NCI-H187 treated with DMSO at 0.1 percent for 48 hours (cell line): ENCODE data around the gene NOVA2.

ENCODE experiments used
- DNase-seq: peaks from one replicate; lab custom pipeline; 2025; lab: John Stamatoyannopoulos, UW

NOVA2 gene, protein sequence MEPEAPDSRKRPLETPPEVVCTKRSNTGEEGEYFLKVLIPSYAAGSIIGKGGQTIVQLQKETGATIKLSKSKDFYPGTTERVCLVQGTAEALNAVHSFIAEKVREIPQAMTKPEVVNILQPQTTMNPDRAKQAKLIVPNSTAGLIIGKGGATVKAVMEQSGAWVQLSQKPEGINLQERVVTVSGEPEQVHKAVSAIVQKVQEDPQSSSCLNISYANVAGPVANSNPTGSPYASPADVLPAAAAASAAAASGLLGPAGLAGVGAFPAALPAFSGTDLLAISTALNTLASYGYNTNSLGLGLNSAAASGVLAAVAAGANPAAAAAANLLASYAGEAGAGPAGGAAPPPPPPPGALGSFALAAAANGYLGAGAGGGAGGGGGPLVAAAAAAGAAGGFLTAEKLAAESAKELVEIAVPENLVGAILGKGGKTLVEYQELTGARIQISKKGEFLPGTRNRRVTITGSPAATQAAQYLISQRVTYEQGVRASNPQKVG

DNA sequence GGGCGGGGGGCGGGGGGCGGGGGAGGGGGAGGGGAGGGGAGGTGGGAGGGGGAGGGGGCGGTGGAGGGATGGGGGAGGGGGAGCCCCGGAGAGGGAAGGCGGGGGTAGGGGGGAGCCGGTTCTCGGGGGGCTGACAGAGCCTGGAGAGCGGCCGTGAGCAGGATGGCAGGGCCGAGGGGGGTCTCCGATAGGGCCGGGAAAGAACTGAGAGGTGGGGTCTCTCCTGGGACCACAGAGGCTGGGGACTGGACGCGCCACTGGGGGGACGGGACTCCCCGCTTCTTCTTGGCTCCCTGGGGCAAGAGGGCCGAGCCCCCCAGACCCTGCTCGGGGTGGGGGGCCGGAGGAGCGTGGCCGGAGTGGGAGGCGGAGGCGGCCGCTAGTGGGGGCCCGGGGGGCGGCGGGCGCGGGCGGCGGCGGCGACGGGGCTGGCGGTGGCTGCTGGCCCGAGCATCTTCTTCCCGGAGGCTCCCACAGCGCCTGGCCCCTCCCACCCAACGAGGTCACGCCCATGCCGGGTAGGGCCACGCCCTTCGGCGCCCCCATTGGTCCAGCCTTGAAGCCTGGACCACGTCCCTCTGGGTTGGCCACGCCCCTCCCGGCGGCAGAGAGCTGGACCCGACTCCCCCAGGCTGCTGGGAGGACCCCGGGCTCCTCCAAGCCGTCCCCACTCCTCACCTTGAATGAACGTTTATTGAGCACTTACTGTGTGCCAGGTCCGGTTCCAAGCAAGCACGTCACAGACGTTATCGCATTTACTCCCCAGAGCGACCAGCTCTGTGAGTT lies at the start of gene NOVA2:
Gene NOVA2 (minus strand): TSS at position 313 of the 786 bp plus-strand sequence. CDS start 514 bp downstream, outside the sequence.
- no peak for DNase-seq

DNA sequence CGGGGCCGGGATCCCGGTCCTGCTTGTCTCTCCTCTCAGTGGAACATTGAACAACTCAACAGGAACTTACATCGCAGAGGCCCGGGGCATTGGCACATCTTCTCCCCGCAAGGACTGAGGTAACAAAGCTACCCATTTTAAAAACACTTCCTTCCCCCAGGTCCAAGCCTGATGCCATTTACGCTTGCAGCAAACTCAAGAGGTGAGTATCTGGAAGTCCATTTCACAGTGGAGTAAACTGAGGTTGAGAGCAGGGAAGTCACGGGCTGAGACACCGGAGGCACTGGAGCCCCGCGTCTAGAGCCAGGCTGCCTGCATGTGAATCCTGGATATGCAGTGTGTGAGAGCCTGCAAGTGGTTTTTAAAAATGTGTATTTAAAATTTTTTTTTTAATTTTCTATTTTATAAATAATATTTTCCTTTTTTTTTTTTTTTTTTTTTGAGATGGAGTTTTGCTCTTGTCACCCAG lies 49.7 kb upstream of the NOVA2 start:
- DNase-seq, result no peak

DNA sequence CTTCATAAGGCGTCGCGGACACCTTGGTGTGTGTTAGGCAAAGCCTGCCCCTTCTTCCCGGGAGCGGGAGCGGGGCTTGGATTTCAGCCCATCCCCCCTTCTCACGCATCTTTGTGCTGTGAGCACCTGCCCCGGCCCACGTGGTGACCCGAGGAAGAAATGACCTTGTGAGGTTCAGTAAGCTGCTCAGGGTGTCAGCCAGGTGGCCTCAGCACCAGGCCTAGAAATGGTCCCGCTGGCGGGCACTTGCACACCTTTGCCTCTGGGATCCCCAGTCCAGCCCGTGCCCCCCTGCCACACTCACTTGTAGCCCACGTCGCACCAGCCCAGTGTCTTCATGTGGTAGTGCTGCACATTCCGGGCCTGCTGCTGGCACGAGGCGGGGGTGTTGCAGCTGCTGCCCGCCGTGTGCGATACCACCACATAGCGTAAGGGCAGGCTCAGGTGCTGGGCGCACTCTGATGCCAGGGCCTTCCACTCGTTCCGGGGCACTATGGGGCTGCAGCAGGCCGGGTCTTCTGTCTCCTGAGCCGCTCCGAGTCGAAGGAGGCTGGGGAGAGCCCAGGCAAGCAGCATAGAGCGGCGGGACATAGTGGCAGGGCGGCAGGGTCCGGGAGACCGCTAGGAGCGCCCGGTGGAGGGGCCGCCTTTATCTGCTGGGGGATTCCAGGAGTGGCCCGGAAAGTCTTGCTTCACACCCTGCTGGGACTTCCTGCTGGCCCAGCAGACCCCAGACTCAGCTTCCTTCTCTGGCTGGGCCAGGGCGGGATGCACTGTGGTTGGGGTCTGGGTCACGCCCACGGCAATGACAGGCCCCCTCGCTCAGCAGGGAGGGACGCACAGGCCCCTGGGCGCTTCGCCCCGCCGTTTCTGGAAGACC lies 49.0 kb upstream of the NOVA2 start, which contains the start of gene PGLYRP1:
Gene PGLYRP1 (minus strand): TSS at position 623 of the 880 bp plus-strand sequence. CDS start 32 bp downstream, at position 591.
- DNase-seq, result no peak

DNA sequence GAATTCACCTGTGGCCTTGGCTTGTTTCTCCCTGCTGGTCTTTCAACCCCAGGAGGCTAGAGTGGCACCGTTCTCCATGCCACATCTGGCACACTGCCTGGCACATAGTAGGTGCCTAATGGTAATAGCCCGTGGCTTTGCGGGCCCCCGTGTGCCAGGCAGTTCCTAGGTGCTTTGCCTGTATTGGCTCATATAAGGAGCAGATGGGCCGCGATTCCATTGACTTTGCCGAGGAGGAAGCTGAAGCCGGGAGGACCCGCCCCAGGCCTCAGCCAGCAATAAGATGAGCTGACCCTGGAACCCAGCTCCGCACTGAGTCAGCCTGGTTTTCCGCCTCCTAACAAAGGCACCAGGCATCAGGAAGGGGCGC lies 48.4 kb upstream of the NOVA2 start:
- no peak for DNase-seq

DNA sequence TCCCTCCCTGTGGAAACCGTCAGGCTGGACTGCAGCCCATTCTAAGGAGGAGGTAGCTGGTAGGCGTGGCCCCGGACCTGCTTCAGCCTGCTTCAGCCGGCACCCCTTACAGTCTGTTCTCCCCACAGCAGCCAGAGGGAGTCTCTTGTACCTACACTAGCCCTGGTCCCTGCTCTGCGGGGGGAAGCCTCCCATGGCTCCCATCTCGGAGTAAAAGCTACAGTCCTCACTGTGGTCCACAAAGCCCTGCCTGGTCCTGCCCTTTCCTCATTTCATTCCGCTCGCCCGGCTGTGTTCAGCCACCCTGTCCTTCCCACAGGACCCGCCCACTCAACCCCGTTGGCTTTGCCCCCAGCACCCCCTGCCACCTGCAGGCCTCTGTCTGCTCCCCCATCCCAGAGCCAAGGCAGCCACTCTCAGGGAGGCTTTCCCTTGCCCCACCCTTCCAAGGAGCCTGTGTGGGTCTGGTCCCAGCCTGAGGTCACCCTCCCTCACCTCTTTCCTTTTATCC lies 47.9 kb upstream of the NOVA2 start:
- DNase-seq, result no peak

DNA sequence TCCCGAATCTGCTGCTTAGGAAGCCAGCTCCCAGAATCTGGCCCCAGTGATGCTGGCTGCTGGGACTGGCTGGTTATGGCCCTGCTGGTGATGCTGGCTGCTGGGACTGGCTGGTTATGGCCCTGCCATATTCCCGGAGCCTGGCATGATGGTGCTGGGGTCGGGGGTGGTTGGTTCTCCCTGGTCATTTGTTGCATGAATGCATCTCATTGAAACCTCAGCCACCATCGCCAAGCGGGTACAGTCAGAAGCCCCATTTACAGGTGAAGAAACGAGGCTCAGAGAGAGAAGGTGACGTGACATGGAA lies 47.1 kb upstream of the NOVA2 start:
- no peak for DNase-seq

DNA sequence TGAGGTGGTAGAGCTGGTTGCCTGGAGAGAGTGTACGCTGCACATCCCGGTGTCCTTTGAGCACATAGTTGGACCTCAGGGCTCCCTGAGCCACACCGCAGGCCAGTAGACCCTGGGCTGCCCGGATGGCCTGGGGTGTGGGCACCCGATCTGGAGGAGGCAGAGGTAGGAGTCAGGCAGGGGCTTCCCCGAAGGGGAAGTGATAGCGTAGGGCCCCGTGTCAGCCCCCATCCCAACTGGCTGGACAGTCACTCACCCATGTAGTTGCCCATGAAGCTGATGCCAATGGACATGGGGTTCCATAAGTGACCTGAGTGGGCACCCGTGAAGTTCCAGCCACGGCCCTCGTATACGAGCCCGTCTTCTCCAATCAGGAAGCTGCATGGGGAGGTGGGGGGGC lies 45.6 kb upstream of the NOVA2 start:
- no peak for DNase-seq

DNA sequence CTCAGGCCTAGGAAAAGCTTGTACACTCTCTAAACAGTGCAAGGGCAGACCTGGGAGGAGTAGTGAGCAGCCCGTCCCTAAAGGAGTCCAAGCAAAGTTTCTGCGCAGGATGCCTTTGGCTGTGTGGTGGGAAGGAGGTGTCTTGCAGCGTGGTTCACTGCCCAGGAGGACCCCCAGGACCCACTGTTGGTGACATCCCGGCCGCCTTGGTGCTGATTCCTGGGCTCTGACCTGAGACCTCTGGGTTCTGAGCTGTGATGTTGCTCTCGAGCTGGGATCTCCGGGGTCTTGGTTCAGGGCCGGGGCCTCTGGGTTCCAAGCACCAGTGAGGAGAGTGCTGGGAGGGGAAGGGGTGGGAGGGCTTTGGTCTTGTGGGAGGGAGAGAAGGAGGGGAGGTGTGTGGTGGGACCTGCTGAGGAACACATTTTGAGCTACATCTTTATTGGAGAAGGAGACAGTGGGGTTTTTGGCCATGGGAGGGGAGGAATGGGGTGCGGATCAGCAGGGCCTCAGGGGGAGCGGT lies 45.1 kb upstream of the NOVA2 start:
- no peak for DNase-seq

DNA sequence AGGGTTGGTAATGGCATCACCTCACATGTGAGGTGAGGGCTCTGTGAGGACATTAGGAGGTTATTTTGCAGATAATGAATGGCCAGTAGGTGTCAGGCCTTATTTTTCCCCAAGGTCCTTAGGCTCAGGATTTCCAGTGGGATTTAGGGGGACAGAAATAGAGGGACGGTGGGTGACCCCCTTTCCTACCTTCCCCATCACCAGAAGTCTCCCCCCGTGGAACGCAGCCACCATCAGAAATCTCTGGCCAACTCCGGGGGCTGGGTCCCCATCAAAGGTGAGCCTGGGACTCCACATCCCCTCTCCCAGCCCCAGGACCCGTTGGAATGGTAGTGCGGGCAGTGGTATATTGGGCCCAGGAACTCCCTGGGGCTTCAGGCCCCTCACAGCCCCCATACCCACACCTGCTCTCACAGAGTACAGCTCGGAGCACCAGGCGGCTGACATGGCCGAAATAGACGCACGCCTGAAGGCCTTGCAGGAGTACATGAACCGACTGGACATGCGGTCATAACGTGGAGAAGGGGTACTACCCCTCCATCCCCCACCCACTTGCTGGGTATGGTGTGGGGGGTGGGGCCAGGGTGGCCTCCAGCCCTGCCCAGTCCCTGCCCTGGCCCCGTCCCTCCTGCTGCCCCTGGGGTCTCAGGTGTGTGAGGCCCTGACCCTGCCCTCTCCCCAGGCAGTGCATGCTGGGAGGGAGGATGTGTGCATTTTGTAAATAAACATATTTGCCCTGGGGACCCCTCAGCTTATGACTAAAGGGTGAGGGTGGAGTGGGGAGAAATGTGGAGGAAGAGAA lies 44.4 kb upstream of the NOVA2 start:
- no peak for DNase-seq

DNA sequence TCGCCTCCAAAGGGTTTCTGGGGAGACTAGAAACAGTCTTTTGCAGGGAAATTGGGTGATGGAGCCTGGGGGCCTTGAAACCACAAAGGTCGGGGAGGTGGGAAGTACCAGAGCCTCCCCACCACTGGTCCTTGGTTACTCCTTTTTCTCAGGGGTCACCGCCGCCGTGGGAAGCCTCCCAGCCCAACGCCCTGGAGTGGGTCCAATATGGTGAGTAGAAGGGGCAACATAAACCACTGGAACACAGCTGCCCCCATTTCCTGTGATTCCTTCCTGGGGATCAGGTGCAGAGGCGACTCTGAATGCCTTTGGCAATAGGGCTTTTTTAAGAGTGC lies 43.4 kb upstream of the NOVA2 start:
- DNase-seq, result no peak

DNA sequence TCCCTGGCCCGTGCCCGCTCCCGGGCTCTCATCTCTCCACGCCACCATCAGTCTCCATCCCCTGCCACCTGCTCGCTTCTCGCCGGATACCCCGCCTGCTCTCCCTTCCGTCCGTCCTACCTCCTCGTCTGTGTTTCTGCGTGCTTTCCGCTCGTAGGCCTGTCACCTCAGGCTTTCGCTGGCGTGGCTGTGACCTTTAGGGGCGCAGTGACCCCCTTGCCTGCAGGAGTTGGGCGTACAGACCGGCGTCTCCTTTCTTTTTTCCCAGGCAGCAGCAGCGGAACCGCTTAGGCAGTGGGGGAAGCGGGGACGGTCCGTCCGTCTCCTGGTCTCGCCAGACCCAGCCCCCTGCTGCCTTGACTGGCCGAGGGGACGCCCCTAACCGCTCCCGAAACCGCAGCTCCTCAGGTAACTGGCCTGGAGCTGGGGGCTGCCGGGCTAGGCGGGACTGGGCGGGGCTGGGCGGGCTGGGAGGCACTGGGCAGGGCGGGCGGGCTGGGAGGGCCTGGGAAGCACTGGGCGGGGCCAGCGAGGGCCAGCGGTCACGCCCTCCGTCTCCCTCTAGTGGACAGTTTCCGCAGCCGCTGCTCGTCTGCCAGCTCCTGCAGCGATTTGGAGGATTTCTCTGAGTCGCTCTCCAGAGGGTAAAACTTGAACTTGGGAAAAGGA lies 42.9 kb upstream of the NOVA2 start:
- peak; percentile 61 for DNase-seq

DNA sequence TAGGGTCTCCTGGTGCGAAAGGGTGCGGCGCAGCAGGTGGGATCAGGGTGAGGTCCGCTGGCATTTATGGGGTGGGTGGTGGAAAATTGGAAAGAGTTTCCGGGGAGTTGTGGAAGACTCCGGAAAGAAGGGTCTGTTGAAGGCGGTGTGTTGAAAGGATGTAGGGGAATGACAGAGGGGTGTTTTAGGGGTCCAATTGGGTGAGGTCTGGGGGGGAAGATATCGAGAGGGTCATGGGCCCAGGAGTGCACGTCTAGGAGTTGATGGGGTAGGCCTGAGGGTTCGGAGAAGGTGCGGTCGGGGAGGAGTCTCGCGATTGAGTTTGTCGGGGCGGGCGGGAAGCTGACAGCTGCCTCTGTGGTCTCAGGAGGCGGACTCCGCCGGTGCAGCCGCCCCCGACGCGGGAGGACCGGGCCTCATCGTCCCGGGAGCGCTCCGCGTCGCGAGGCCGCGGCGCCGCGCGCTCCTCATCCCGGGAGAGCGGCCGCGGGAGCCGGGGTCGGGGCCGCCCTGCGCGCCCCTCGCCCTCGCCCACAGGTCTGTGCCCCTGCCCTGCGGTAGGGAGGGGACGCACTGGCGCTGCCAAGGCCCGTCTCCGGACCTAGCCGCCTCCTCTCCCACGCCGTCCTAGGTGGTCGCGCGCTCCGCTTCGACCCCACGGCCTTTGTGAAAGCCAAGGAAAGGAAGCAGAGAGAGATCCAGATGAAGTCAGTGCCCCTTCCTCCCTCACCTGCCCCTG lies 42.2 kb upstream of the NOVA2 start:
- DNase-seq, result no peak

DNA sequence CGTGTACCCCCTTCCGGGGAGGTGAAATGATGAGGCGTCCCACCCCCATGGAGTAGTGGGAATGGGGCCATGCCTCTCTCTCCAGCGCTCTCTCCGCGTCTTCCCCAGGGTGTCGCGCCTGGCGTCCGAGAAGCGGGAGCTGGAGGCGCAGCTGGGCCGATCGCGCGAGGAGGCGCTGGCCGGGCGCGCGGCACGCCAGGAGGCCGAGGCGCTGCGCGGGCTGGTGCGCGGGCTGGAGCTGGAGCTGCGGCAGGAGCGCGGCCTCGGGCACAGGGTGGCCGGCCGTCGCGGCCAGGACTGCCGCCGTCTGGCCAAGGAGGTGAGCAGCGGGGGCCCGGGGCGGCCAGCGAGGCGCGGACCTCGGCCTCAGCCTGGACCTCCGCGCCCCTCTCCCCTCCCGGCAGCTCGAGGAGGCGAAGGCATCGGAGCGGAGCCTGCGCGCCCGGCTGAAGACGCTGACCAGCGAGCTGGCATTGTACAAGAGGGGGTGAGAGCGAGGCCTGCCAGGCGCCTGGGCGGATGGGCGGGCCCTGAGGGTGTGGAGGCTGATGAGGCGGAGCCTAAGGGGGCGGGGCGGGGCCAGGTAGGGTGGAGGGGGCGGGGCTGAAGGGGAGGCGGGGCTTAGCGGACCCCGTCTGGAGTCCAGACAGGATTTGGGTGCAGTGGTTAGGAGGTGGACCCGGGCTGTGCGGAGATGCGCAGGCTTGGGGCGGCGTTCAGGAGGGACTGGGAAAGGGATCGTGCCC lies 41.4 kb upstream of the NOVA2 start:
- peak; percentile 61 for DNase-seq

DNA sequence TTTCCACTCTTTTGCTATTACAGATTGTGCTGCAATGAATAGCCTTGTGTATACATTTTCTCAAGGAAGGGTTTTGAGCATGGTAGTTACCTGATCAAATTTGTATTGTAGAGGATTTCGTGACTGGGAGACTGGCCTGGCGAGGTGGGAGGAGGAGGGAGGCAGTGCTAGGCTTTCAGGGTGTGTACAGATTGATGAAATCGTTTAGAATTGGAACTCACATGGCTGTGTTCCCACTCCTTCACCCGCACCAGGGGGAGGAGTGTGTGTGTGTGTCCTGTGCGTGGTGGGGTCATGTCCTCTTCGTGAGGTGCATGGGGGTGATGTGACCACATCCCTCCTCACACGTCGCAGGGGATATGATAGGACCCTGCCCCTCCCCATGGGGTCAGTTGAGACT lies 40.9 kb upstream of the NOVA2 start:
- no peak for DNase-seq

DNA sequence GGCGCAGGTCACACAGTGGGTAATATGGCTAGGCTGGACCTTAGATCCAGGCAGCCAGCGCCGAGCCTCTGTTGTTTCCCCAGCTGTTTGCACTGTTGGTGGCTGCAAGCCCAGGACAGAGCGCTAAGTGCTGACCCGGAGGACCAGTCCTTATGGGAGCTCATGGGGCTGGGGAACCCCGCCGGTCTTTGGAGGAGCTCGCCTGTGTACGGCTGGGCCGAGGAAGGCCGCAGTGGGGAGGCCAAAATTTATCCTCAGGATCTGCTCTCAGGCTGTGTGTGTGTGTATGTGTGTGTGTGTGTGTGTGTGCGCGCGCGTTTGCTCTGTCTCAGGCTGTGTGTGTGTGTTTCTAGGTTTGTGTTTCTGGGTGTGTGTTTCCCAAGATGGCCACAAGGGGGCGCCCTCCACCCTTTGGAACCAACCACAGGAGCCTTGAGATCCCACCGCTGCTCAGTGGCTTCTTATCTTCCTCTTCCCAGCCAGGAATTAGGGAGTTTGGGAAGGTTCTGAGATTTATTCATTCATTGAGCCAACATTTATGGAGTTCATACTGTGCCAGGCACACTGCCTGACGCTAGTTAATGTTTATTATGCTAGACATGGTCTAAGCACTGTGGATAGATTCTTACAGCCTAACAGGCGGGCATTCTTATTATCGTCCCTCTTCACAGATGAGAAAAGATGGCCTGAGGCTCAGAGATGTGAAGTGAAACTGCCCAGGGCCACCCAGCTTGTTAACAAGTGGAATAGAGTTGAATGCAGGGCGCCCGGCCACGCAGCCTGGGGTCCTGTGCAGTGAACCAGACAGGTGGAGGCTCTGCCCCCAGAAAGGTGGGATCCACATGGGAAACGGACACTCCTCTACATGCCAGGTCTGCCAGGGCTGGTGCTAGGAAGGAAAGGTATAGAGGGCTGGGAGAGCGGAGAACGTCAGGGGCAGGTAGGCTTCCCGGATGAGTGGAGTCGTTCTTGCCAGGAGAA lies 36.2 kb upstream of the NOVA2 start:
- DNase-seq, result peak; percentile 23

DNA sequence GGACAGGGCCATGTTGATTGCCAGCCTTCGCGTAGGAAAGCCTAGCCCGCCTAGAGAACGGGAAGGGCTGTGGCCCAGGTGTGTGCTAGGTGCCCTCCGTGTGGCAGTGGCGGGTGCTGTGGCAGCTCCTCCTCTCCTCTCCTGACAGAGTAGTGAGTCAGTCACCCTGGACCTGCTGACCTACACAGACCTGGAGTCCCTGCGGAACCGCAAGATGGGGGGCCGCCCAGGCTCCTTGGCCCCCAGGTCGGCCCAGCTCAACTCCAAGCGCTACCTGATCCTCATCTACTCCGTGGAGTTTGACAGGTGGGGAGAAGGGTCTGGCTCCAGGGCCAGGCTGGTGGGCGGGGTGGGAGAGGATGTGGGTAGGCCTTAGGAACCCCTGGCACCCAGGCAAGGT lies 32.7 kb upstream of the NOVA2 start:
- no peak for DNase-seq

DNA sequence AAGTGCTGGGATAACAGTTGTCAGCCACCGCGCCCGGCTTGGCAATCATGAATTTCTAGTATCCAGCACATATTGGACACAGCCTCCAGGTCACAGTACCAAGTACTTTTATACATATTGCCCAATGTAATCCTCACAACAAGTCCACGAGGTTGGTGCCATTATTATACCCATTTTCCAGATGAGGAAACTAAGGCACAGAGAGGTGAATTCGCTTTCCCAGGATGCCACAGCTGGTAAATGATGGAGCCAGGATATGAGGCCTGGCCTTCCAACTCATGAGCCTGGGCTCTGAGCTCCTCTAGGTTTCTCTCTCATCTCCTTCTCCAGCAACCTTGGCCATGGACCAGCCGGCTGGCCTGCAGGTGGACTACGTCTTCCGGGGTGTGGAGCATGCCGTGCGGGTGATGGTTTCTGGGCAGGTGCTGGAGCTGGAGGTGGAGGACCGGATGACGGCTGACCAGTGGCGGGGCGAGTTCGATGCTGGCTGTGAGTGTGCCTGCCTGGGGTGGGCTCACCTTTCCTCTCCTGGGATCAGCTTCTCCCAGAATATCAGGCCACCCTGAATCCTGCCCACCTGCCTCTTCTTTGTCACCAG lies 29.1 kb upstream of the NOVA2 start:
- no peak for DNase-seq
